Calu3 (cell line): ENCODE measurements around the gene TRIO. TPM values are rescaled to one million over a fixed set of nuclear protein-coding genes. Genes with fewer than 3 reads are reported as not detected.

Experiments used
- BruUV-seq: library from RNA; stranded (reverse); fragments of 400-500 nt; replicated peaks from 2 replicates; lab custom pipeline; 2021; lab: Mats Ljungman, UMichigan
- CTCF ChIA-PET: fragments of 300-600 bp; sonication (Branson Sonifier 250); formaldehyde crosslinking; loops from one replicate; lab custom pipeline; 2022; ENCODE audit warnings: antibody characterized with exemption; lab: Charles Lee
- DNase-seq: peaks from one replicate; pipeline ENCODE4 v3.0.0; 2022
- H3K27ac Mint-ChIP-seq: one replicate; pipeline ENCODE4 v1.8.0; 2022; ENCODE audit warnings: mixed read lengths; ENCODE audit not compliant: unreplicated experiment
- H3K27me3 Mint-ChIP-seq: one replicate; pipeline ENCODE4 v1.8.0; 2022; ENCODE audit warnings: mixed read lengths; ENCODE audit not compliant: unreplicated experiment
- H3K36me3 Mint-ChIP-seq: one replicate; pipeline ENCODE4 v1.8.0; 2022; ENCODE audit warnings: mild to moderate bottlenecking, moderate library complexity, mixed read lengths; ENCODE audit not compliant: insufficient read depth, unreplicated experiment
- H3K4me1 Mint-ChIP-seq: one replicate; pipeline ENCODE4 v1.8.0; 2022; ENCODE audit warnings: mild to moderate bottlenecking, low read depth, mixed read lengths; ENCODE audit not compliant: unreplicated experiment
- H3K4me3 Mint-ChIP-seq: one replicate; pipeline ENCODE4 v1.8.0; 2022; ENCODE audit warnings: mild to moderate bottlenecking, low read depth, moderate library complexity, mixed read lengths; ENCODE audit not compliant: unreplicated experiment
- H3K9me3 Mint-ChIP-seq: one replicate; pipeline ENCODE4 v1.8.0; 2022; ENCODE audit warnings: low read depth, mixed read lengths; ENCODE audit not compliant: unreplicated experiment
- CTCF ChIP-seq: fragments of 200-600 bp; IDR thresholded peaks from one replicate; pipeline ENCODE4 v1.8.0; 2022; ENCODE audit warnings: antibody characterized with exemption; ENCODE audit not compliant: unreplicated experiment
- intact Hi-C: fragments of 100-400 bp; cut with micrococcal nuclease; formaldehyde crosslinking; loops from one replicate; pipeline ENCODE4 v1.10.0; 2022; ENCODE audit not compliant: unreplicated experiment
- total RNA-seq: library from RNA; stranded (reverse); gene quantifications from 2 replicates; pipeline ENCODE4 v1.2.3, GENCODE V29; 2022

Gene TRIO
- total RNA-seq, 1 experiment from 2014 or later = 183 TPM

- intact Hi-C loops = no loop called here
- CTCF ChIA-PET = no interaction called here
- no TSS peak for BruUV-seq
- DNase-seq = no peak
- H3K4me1 Mint-ChIP-seq = no peaks in the 10 kb centered on the region
- H3K27me3 Mint-ChIP-seq = no peaks in the 10 kb centered on the region
- no peaks in the 10 kb centered on the region for H3K9me3 Mint-ChIP-seq
- no peak overlapping the region for H3K27ac Mint-ChIP-seq
- peaks cover 20% of the 10 kb centered on the region for H3K36me3 Mint-ChIP-seq
- TF ChIP-seq CTCF = no peak
- no peak overlapping the region for H3K4me3 Mint-ChIP-seq
Measured at GRCh38 chr5:14452685-14453454, 309.7 kb downstream of the TRIO start.

- Mint-ChIP-seq H3K9me3 (no peaks in the 10 kb centered on the region), H3K36me3 (peaks cover 26% of the 10 kb centered on the region), H3K27me3 (no peaks in the 10 kb centered on the region), H3K4me1 (no peaks in the 10 kb centered on the region), H3K27ac (no peak overlapping the region), H3K4me3 (no peak overlapping the region)
- no peak for TF ChIP-seq CTCF
- DNase-seq = no peak
- CTCF ChIA-PET = no interaction called here
- intact Hi-C loops = no loop called here
- no TSS peak for BruUV-seq
Measured at GRCh38 chr5:14453481-14453880, 310.3 kb downstream of the TRIO start.

- no peaks in the 10 kb centered on the region for H3K27me3 Mint-ChIP-seq
- CTCF ChIA-PET = no interaction called here
- no peak overlapping the region for H3K4me3 Mint-ChIP-seq
- no peak overlapping the region for H3K27ac Mint-ChIP-seq
- DNase-seq = no peak
- no peaks in the 10 kb centered on the region for H3K9me3 Mint-ChIP-seq
- TF ChIP-seq CTCF = no peak
- intact Hi-C loops = no loop called here
- no TSS peak for BruUV-seq
- H3K4me1 Mint-ChIP-seq = no peaks in the 10 kb centered on the region
- peaks cover 30% of the 10 kb centered on the region for H3K36me3 Mint-ChIP-seq
Measured at GRCh38 chr5:14455814-14456321, 312.7 kb downstream of the TRIO start.

- H3K27me3 Mint-ChIP-seq = no peaks in the 10 kb centered on the region
- BruUV-seq = no TSS peak
- intact Hi-C loops = no loop called here
- CTCF ChIA-PET = interaction anchor here (0.6 kb wide), 1 partner anchor 59 kb away, joined by 5 read pairs; no protein-coding TSS in a partner anchor
- no peaks in the 10 kb centered on the region for H3K9me3 Mint-ChIP-seq
- DNase-seq = no peak
- TF ChIP-seq CTCF = no peak
- H3K27ac Mint-ChIP-seq = no peak overlapping the region
- H3K4me3 Mint-ChIP-seq = no peak overlapping the region
- H3K36me3 Mint-ChIP-seq = peaks cover 43% of the 10 kb centered on the region
- H3K4me1 Mint-ChIP-seq = no peaks in the 10 kb centered on the region
Measured at GRCh38 chr5:14457476-14457875, 314.3 kb downstream of the TRIO start.
